NCI-H345 (cell line): ENCODE data around the gene FSIP1.
"Not testable (repeated sequence)": the region's sequence is repeated elsewhere in the genome, so short reads cannot be mapped to it uniquely, and the experiment has no call there.

Source experiments
- DNase-seq: peaks from one replicate; lab custom pipeline; 2025; lab: John Stamatoyannopoulos, UW

Gene FSIP1

GRCh38 chr15:39782441-39783138 lies at the start of gene FSIP1:
FSIP1 (minus strand) TSS chr15:39782841; CDS start chr15:39776524, 6,317 bp downstream.
- DNase-seq: peak; percentile 89

- no peak for DNase-seq
Measured at GRCh38 chr15:39830166-39830565, 47.5 kb upstream of the FSIP1 start.

- peak; percentile 20 for DNase-seq
Measured at GRCh38 chr15:39828374-39828931, 45.8 kb upstream of the FSIP1 start.

GRCh38 chr15:39826975-39827374 lies 44.3 kb upstream of the FSIP1 start:
- DNase-seq: no peak

- no peak for DNase-seq
Measured at GRCh38 chr15:39823634-39824033, 41.0 kb upstream of the FSIP1 start.

- DNase-seq: no peak
Measured at GRCh38 chr15:39820050-39820602, 37.5 kb upstream of the FSIP1 start.

GRCh38 chr15:39819533-39819932 lies 36.9 kb upstream of the FSIP1 start:
- no peak for DNase-seq

- no peak for DNase-seq
Measured at GRCh38 chr15:39817892-39818291, 35.3 kb upstream of the FSIP1 start.

- DNase-seq: no peak
Measured at GRCh38 chr15:39814489-39814888, 31.8 kb upstream of the FSIP1 start.

- not testable (repeated sequence) for DNase-seq
Measured at GRCh38 chr15:39812651-39813050, 30.0 kb upstream of the FSIP1 start.

GRCh38 chr15:39808909-39809308 lies 26.3 kb upstream of the FSIP1 start:
- no peak for DNase-seq

- DNase-seq: no peak
Measured at GRCh38 chr15:39807791-39808190, 25.1 kb upstream of the FSIP1 start.

- DNase-seq: no peak
Measured at GRCh38 chr15:39804026-39804425, 21.4 kb upstream of the FSIP1 start.

- DNase-seq: no peak
Measured at GRCh38 chr15:39803016-39803415, 20.4 kb upstream of the FSIP1 start.

- peak; percentile 2 for DNase-seq
Measured at GRCh38 chr15:39801641-39802309, 19.1 kb upstream of the FSIP1 start.

GRCh38 chr15:39799552-39800011 lies 16.9 kb upstream of the FSIP1 start:
- DNase-seq: no peak

- DNase-seq: no peak
Measured at GRCh38 chr15:39798382-39798781, 15.7 kb upstream of the FSIP1 start.

- DNase-seq: no peak
Measured at GRCh38 chr15:39797407-39797806, 14.8 kb upstream of the FSIP1 start.

GRCh38 chr15:39796601-39797000 lies 14.0 kb upstream of the FSIP1 start:
- DNase-seq: no peak

GRCh38 chr15:39795486-39795885 lies 12.8 kb upstream of the FSIP1 start:
- no peak for DNase-seq

GRCh38 chr15:39794954-39795353 lies 12.3 kb upstream of the FSIP1 start:
- no peak for DNase-seq

GRCh38 chr15:39793923-39794322 lies 11.3 kb upstream of the FSIP1 start:
- no peak for DNase-seq

- no peak for DNase-seq
Measured at GRCh38 chr15:39792844-39793335, 10.2 kb upstream of the FSIP1 start.
